H9 (cell line): Measurements from ENCODE around the gene ANKS3. TPM values are rescaled to one million over a fixed set of nuclear protein-coding genes. Genes with fewer than 3 reads are reported as not detected.

Experiments used
- DNase-seq: peaks from one replicate; pipeline ENCODE4 v3.0.0-alpha.2; 2017
- H2AFZ ChIP-seq: one replicate; pipeline ENCODE4 v1.6.1; 2013; ENCODE audit warnings: mild to moderate bottlenecking, low read length, control low read depth, moderate library complexity
- H2AK5ac ChIP-seq: 2 replicates; pipeline ENCODE4 v1.6.1; 2013; ENCODE audit warnings: low read length, control low read depth, mixed read lengths; ENCODE audit not compliant: insufficient read length
- H2BK120ac ChIP-seq: one replicate; pipeline ENCODE4 v1.6.1; 2013; ENCODE audit warnings: low read depth, mild to moderate bottlenecking, low read length, control low read depth, inconsistent platforms; ENCODE audit not compliant: poor library complexity, severe bottlenecking
- H2BK12ac ChIP-seq: 2 replicates; pipeline ENCODE4 v1.6.1; 2013; ENCODE audit warnings: low read length, control low read depth, mixed read lengths, low read depth; ENCODE audit not compliant: insufficient read length
- H2BK15ac ChIP-seq: 2 replicates; pipeline ENCODE4 v1.6.1; 2013; ENCODE audit warnings: low read depth, low read length, control low read depth
- H2BK20ac ChIP-seq: one replicate; pipeline ENCODE4 v1.6.1; 2013; ENCODE audit warnings: low read depth, mild to moderate bottlenecking, low read length, control low read depth, inconsistent platforms; ENCODE audit not compliant: poor library complexity, severe bottlenecking
- H2BK5ac ChIP-seq: 2 replicates; pipeline ENCODE4 v1.6.1; 2013; ENCODE audit warnings: low read length, control low read depth, mixed read lengths; ENCODE audit not compliant: insufficient read length
- H3K14ac ChIP-seq: 2 replicates; pipeline ENCODE4 v1.6.1; 2013; ENCODE audit warnings: low read length, control low read depth; ENCODE audit not compliant: insufficient read depth
- H3K18ac ChIP-seq: 2 replicates; pipeline ENCODE4 v1.6.1; 2013; ENCODE audit warnings: low read depth, mild to moderate bottlenecking, mixed read lengths, low read length, control low read depth; ENCODE audit not compliant: insufficient read length
- H3K23ac ChIP-seq: 2 replicates; pipeline ENCODE4 v1.6.1; 2013; ENCODE audit warnings: low read length, control low read depth, mixed read lengths, low read depth; ENCODE audit not compliant: insufficient read length
- H3K23me2 ChIP-seq: 2 replicates; pipeline ENCODE4 v1.6.1; 2013; ENCODE audit warnings: low read depth, mild to moderate bottlenecking, mixed read lengths, low read length, control low read depth; ENCODE audit not compliant: insufficient read length, poor library complexity, severe bottlenecking
- H3K27ac ChIP-seq: 2 replicates; pipeline ENCODE4 v1.5.1; 2013; ENCODE audit warnings: low read length, control low read depth, mixed read lengths, low read depth; ENCODE audit not compliant: insufficient read length
- H3K27me3 ChIP-seq: 2 replicates; pipeline ENCODE4 v1.6.1; 2013; ENCODE audit warnings: low read length, control low read depth, inconsistent platforms; ENCODE audit not compliant: insufficient read depth
- H3K4ac ChIP-seq: 2 replicates; pipeline ENCODE4 v1.6.1; 2013; ENCODE audit warnings: low read depth, mild to moderate bottlenecking, control low read depth, inconsistent platforms, low read length, moderate library complexity
- H3K4me1 ChIP-seq: 2 replicates; pipeline ENCODE4 v1.6.1; 2013; ENCODE audit warnings: low read length, control low read depth, inconsistent platforms; ENCODE audit not compliant: insufficient read depth
- H3K4me2 ChIP-seq: 2 replicates; pipeline ENCODE4 v1.6.1; 2013; ENCODE audit warnings: low read length, control low read depth, mixed read lengths; ENCODE audit not compliant: insufficient read length, insufficient read depth
- H3K56ac ChIP-seq: 2 replicates; pipeline ENCODE4 v1.6.1; 2013; ENCODE audit warnings: low read depth, mild to moderate bottlenecking, mixed read lengths, low read length, control low read depth; ENCODE audit not compliant: insufficient read length
- H3K79me1 ChIP-seq: 2 replicates; pipeline ENCODE4 v1.6.1; 2013; ENCODE audit warnings: low read depth, mild to moderate bottlenecking, moderate library complexity, low read length, control low read depth, inconsistent platforms; ENCODE audit not compliant: insufficient read depth, poor library complexity, severe bottlenecking
- H3K79me2 ChIP-seq: 2 replicates; pipeline ENCODE4 v1.6.1; 2013; ENCODE audit warnings: low read length, control low read depth, inconsistent platforms; ENCODE audit not compliant: insufficient read depth
- H3K9ac ChIP-seq: 2 replicates; pipeline ENCODE4 v1.6.1; 2013; ENCODE audit warnings: low read length, control low read depth, mixed read lengths; ENCODE audit not compliant: insufficient read length; ENCODE audit errors: extremely low read depth
- H3K9me3 ChIP-seq: one replicate; pipeline ENCODE4 v1.6.1; 2013; ENCODE audit warnings: low read depth, low read length, inconsistent platforms; ENCODE audit not compliant: control insufficient read depth
- H3T11ph ChIP-seq: one replicate; pipeline ENCODE4 v1.6.1; 2013; ENCODE audit warnings: mild to moderate bottlenecking, low read length, control low read depth, inconsistent platforms
- H4K20me1 ChIP-seq: one replicate; pipeline ENCODE4 v1.6.1; 2013; ENCODE audit not compliant: control insufficient read depth, insufficient read length, insufficient read depth
- H4K5ac ChIP-seq: 2 replicates; pipeline ENCODE4 v1.6.1; 2013; ENCODE audit warnings: low read depth, mild to moderate bottlenecking, mixed read lengths, low read length, control low read depth; ENCODE audit not compliant: insufficient read length
- H4K8ac ChIP-seq: replicated peaks from 2 replicates; pipeline ENCODE4 v1.6.1; 2013; ENCODE audit warnings: low read length, control low read depth, mixed read lengths, low read depth; ENCODE audit not compliant: insufficient read length
- H4K91ac ChIP-seq: 2 replicates; pipeline ENCODE4 v1.6.1; 2013; ENCODE audit warnings: low read depth, mild to moderate bottlenecking, moderate library complexity, mixed read lengths, low read length, control low read depth; ENCODE audit not compliant: insufficient read length
- H3K27ac Mint-ChIP-seq, 3 experiments: 2 replicates in 2 of 3; 3 replicates in 1 of 3; pipeline ENCODE4 v1.8.0; 2020 to 2021; ENCODE audit warnings: mixed read lengths in 3 of 3, mild to moderate bottlenecking in 1 of 3, moderate library complexity in 1 of 3
- H3K27me3 Mint-ChIP-seq: 2 replicates; pipeline ENCODE4 v1.8.0; 2021; ENCODE audit warnings: low read depth, mild to moderate bottlenecking, moderate library complexity, mixed read lengths
- H3K36me3 Mint-ChIP-seq, 3 experiments: 2 replicates in 2 of 3; 3 replicates in 1 of 3; pipeline ENCODE4 v1.8.0; 2020 to 2021; ENCODE audit warnings: low read depth in 3 of 3, mixed read lengths in 3 of 3; ENCODE audit not compliant: insufficient read depth in 1 of 3
- H3K4me1 Mint-ChIP-seq, 2 experiments: 2 replicates each; pipeline ENCODE4 v1.8.0; 2020; ENCODE audit warnings: mixed read lengths in 2 of 2
- H3K4me3 Mint-ChIP-seq, 2 experiments: 2 replicates in 1 of 2; 3 replicates in 1 of 2; pipeline ENCODE4 v1.8.0; 2020 to 2021; ENCODE audit warnings: mild to moderate bottlenecking in 2 of 2, mixed read lengths in 2 of 2, moderate library complexity in 1 of 2
- H3K9me3 Mint-ChIP-seq, 2 experiments: 2 replicates in 1 of 2; 3 replicates in 1 of 2; pipeline ENCODE4 v1.8.0; 2020; ENCODE audit warnings: mild to moderate bottlenecking in 2 of 2, mixed read lengths in 2 of 2, moderate library complexity in 1 of 2
- WGBS: extraction: QIAGEN DNeasy Blood & Tissue Kit; methylation state at CpG from one replicate; pipeline ENCODE4 v1.1.7; 2013; ENCODE audit warnings: missing lambda C conversion rate, low lambda C conversion rate, mixed read lengths; ENCODE audit not compliant: insufficient read length; ENCODE audit errors: extremely low coverage; 5-methylcytosine and 5-hydroxymethylcytosine counted together
- total RNA-seq: library from RNA; stranded (reverse); gene quantifications from 2 replicates; pipeline ENCODE4 v1.2.1, GENCODE V29; 2021
- TF ChIP-seq, protein P1 (sequence below): fragments of 200-600 bp; sonication (generic); conservative IDR thresholded peaks from 3 replicates; pipeline ENCODE4 v1.8.0; 2021; ENCODE audit warnings: antibody characterized with exemption, mild to moderate bottlenecking

The ANKS3 gene
- total RNA-seq, 1 experiment from 2014 or later = 32.0 TPM

DNA sequence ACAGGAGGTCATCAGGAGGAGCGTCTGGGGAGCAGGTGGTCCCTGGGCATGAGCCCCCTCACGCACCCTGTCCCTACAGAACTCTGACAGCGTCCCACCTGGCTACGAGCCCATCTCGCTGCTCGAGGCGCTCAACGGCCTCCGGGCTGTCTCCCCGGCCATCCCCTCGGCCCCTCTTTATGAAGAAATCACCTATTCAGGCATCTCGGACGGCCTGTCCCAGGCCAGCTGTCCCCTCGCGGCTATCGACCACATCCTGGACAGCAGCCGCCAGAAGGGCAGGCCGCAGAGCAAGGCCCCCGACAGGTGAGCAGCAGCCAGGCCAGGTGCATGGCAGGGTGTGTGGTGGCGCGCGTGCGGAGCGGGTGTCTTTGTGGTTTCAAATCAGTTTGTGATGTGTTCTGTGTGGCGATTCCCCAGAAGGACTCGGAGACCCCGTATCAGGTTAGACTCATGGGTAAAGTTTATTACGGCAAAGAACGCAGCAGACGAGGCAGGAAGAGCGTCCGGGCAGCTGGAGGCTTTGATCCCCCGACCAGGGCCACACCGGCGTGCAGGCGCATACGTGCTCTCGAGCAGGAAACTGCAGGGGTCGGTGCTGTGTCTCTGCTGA is 52.5 kb downstream of the ANKS3 start:
- H3K23me2 ChIP-seq = no peaks in the 10 kb centered on the region
- H3K18ac ChIP-seq = no peak overlapping the region
- DNase-seq = no peak
- H2BK20ac ChIP-seq = no peak overlapping the region
- no CpG with 5 or more reads among the region's 39 CpGs for WGBS
- no peak overlapping the region for H3K14ac ChIP-seq
- no peak overlapping the region for H2BK5ac ChIP-seq
- no peak overlapping the region for H2AFZ ChIP-seq
- no peaks in the 10 kb centered on the region for H3K79me1 ChIP-seq
- TF ChIP-seq, protein P1, sequence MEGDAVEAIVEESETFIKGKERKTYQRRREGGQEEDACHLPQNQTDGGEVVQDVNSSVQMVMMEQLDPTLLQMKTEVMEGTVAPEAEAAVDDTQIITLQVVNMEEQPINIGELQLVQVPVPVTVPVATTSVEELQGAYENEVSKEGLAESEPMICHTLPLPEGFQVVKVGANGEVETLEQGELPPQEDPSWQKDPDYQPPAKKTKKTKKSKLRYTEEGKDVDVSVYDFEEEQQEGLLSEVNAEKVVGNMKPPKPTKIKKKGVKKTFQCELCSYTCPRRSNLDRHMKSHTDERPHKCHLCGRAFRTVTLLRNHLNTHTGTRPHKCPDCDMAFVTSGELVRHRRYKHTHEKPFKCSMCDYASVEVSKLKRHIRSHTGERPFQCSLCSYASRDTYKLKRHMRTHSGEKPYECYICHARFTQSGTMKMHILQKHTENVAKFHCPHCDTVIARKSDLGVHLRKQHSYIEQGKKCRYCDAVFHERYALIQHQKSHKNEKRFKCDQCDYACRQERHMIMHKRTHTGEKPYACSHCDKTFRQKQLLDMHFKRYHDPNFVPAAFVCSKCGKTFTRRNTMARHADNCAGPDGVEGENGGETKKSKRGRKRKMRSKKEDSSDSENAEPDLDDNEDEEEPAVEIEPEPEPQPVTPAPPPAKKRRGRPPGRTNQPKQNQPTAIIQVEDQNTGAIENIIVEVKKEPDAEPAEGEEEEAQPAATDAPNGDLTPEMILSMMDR = no peak
- no peak overlapping the region for H2BK120ac ChIP-seq
- Mint-ChIP-seq H3K36me3 (peaks cover 2 to 35% (median 15%) of the 10 kb centered on the region in 3 experiments; a peak in 5 of 7 replicates), H3K27ac (peak overlapping the region in 2 of 3 experiments; percentile 3 to 90; a peak in 2 of 7 replicates), H3K4me3 (no peak overlapping the region), H3K9me3 (no peaks in the 10 kb centered on the region), H3K27me3 (no peaks in the 10 kb centered on the region), H3K4me1 (no peaks in the 10 kb centered on the region)
- H4K8ac ChIP-seq = no peak overlapping the region
- no peaks in the 10 kb centered on the region for H4K20me1 ChIP-seq
- H4K91ac ChIP-seq = no peak overlapping the region
- H3K9me3 ChIP-seq = no peaks in the 10 kb centered on the region
- no peaks in the 10 kb centered on the region for H3K4me1 ChIP-seq
- no peak overlapping the region for H3K56ac ChIP-seq
- no peak overlapping the region for H2BK12ac ChIP-seq
- no peaks in the 10 kb centered on the region for H3K79me2 ChIP-seq
- no peak overlapping the region for H3K23ac ChIP-seq
- H2BK15ac ChIP-seq = no peak overlapping the region
- H4K5ac ChIP-seq = no peak overlapping the region
- no peak overlapping the region for H3K27ac ChIP-seq
- no peaks in the 10 kb centered on the region for H3K27me3 ChIP-seq
- no peak overlapping the region for H3T11ph ChIP-seq
- H3K4me2 ChIP-seq = no peak overlapping the region
- H3K9ac ChIP-seq = no peak overlapping the region
- no peak overlapping the region for H3K4ac ChIP-seq
- no peak overlapping the region for H2AK5ac ChIP-seq
